ENCODE data around the gene COL1A1. TPM values are rescaled to one million over a fixed set of nuclear protein-coding genes. Genes with fewer than 3 reads are reported as not detected.
A peak's percentile ranks its signal among the peaks of the same experiment; 100 is the strongest.

COL1A1 gene
- total RNA-seq, 1 experiment from 2014 or later = 431 TPM

DNA sequence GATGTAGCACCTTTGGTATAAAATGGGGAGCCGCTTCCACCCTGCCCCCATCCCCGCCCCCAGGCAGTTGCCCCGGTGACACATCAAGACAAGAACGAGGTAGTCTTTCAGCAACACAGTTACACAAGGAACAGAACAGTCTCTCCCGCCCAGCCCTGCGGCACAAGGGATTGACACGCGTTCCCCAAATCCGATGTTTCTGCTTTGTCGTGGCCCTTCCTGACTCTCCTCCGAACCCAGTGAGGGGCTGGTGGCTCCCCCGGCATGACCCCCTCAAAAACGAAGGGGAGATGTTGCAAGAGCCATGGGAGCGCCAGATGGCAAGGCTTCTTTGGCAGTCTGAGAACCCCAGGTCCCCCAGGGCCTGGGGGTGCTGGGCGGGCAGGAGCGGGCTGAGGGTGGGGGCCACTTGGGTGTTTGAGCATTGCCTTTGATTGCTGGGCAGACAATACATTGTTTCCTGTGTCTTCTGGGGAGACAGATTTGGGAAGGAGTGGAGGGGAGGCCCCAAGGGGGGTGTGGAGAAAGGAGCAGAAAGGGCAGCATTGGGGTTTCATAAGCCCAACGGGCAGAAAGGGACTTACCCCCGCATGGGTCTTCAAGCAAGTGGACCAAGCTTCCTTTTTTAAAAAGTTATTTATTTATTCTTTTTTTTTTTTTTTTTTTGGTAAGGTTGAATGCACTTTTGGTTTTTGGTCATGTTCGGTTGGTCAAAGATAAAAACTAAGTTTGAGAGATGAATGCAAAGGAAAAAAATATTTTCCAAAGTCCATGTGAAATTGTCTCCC lies 16.6 kb downstream of the COL1A1 start:
- no peaks in the 10 kb centered on the region for H3K9me3 ChIP-seq

DNA sequence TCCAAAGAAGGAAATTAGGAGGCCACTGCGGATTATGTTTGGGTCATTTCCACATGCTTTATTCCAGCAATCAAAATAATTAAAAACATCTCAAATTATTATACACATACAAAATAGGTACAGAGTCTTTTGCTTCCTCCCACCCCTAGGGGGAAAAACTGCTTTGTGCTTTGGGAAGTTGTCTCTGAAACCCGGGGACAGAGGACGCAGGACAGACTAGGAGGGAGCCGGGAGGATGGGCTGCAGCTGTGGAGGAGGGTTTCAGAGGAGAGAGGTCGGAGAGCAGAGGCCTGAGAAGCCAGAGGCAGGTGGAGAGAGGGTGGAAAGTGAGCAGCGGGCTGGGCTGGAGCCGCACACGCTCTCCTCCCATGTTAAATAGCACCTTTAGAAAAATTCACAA lies 17.4 kb downstream of the COL1A1 start:
- peaks cover 64% of the 10 kb centered on the region for H3K36me3 ChIP-seq
- no peaks in the 10 kb centered on the region for H3K27me3 ChIP-seq
- no peak overlapping the region for H3K4me3 ChIP-seq
- no peak for DNase-seq
- H3K9me3 ChIP-seq = no peaks in the 10 kb centered on the region

More for the DNA sequence above, 16.6 kb downstream of the COL1A1 start:
- no peak for DNase-seq
- H3K36me3 ChIP-seq = peaks cover 72% of the 10 kb centered on the region
- no peaks in the 10 kb centered on the region for H3K27me3 ChIP-seq
- no peak overlapping the region for H3K4me3 ChIP-seq

DNA sequence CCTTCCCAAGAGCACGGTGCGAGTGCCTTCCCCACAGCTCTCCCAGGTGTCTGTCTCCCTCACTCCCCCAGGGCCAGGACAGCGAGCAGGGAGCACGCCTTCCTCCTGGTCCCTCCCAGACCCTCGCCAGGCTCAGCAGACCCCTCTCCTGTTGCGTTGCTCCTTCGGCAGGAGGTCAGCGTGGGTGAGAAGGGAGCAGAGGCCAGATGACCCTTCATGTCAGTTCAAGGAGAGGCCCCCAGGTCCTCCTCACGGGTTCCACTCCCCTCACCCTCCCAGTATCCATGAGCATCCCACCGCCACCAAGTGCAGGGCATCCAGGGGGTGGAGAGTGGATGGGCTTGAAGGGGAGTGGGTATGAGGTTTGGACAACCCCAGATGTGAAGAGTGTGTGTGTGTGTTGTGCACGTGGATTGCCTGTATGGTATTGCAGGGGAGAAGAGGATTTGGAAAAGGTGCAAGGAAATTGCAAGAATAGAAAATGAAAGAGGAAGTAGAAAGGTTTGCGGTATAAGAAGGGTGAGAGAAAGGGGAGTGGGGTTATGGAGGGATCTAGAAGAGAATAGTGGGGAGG lies 17.9 kb downstream of the COL1A1 start:
- Histone ChIP-seq H3K4me3 (no peak overlapping the region), H3K9me3 (no peaks in the 10 kb centered on the region), H3K27me3 (no peaks in the 10 kb centered on the region), H3K36me3 (peaks cover 59% of the 10 kb centered on the region)
- no peak for DNase-seq

GRCh38 chr17:50182783-50183420 lies 18.5 kb downstream of the COL1A1 start:
- H3K4me3 ChIP-seq = no peak overlapping the region
- peaks cover 53% of the 10 kb centered on the region for H3K36me3 ChIP-seq
- DNase-seq = no peak
- H3K27me3 ChIP-seq = no peaks in the 10 kb centered on the region
- H3K9me3 ChIP-seq = no peaks in the 10 kb centered on the region

GRCh38 chr17:50181591-50182560 lies 19.6 kb downstream of the COL1A1 start:
- peaks cover 42% of the 10 kb centered on the region for H3K36me3 ChIP-seq
- H3K9me3 ChIP-seq = no peaks in the 10 kb centered on the region
- DNase-seq = no peak
- H3K4me3 ChIP-seq = no peak overlapping the region
- H3K27me3 ChIP-seq = no peaks in the 10 kb centered on the region

DNA sequence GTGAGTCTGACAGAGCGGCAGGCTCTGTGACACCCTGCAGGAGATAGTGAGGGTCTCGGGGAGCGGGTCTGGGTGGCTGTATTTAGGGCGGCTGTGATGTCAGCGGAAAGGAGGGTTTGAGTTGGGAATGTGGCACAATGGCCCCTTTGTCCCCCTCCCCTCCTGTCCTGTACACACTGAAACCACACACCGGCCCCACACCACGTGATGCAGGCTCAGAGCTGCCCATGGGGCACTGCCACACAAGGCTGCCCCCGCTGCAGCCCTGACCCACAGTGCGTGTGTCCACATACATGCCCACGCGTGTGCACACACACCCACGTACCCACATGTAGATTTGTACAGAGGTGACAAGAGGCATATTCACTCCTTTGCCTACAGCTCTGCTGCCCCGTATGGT lies 20.3 kb downstream of the COL1A1 start:
- DNase-seq = no peak

GRCh38 chr17:50180620-50181019 lies 20.8 kb downstream of the COL1A1 start:
- H3K36me3 ChIP-seq = peaks cover 30% of the 10 kb centered on the region
- no peaks in the 10 kb centered on the region for H3K9me3 ChIP-seq
- no peak overlapping the region for H3K4me3 ChIP-seq
- no peak for DNase-seq
- no peaks in the 10 kb centered on the region for H3K27me3 ChIP-seq

More for the DNA sequence above, 20.3 kb downstream of the COL1A1 start:
- H3K36me3 ChIP-seq = peaks cover 35% of the 10 kb centered on the region
- H3K27me3 ChIP-seq = no peaks in the 10 kb centered on the region
- H3K4me3 ChIP-seq = no peak overlapping the region
- no peaks in the 10 kb centered on the region for H3K9me3 ChIP-seq

DNA sequence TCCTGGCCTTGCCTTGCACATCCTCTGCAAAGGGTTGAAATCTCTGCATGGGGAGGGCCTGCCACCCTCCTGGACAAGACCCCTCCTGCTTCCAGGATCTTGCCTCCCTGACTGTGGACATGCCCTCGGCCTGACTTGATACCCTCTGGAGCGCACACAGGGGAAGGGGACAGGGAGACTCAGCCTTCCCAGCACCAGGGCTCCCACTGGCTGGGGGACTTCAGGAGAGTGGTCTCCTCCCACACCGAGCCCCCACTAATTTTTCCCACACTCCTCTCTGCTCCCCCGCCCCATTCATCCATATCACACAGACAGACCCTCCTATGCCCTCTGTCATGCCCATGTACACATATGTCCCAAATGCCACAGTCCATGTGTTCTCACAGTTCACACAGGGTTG lies 21.3 kb downstream of the COL1A1 start:
- DNase-seq = no peak
- H3K27me3 ChIP-seq = no peaks in the 10 kb centered on the region
- no peak overlapping the region for H3K4me3 ChIP-seq
- H3K36me3 ChIP-seq = peaks cover 25% of the 10 kb centered on the region
- H3K9me3 ChIP-seq = no peaks in the 10 kb centered on the region

GRCh38 chr17:50177983-50178834 lies 23.2 kb downstream of the COL1A1 start:
- no peaks in the 10 kb centered on the region for H3K27me3 ChIP-seq
- no peak overlapping the region for H3K4me3 ChIP-seq
- peaks cover 8% of the 10 kb centered on the region for H3K36me3 ChIP-seq
- no peaks in the 10 kb centered on the region for H3K9me3 ChIP-seq
- DNase-seq = peak; percentile 100

DNA sequence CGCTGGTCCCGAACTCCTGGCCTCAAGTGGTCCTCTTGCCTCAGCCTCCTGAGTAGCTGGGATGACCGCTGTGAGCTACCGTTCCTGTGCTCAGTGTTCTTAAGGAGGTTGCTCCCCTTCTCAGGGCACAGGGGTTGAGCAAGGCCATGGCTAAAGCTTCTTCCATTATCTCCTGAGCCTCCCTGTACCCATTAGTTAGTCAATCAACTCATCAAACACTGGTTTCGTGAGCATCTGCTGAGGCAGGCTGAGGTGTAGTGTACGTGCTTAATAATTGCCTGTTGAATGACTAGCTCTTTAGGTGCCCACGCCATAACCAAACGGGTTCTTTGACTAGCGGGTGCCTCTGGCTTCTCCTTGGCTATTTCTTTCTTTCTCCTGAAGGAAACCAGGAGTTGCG lies 24.0 kb downstream of the COL1A1 start:
- Histone ChIP-seq H3K9me3 (no peaks in the 10 kb centered on the region), H3K36me3 (peaks cover 4% of the 10 kb centered on the region), H3K4me3 (no peak overlapping the region), H3K27me3 (no peaks in the 10 kb centered on the region)
- DNase-seq = no peak

DNA sequence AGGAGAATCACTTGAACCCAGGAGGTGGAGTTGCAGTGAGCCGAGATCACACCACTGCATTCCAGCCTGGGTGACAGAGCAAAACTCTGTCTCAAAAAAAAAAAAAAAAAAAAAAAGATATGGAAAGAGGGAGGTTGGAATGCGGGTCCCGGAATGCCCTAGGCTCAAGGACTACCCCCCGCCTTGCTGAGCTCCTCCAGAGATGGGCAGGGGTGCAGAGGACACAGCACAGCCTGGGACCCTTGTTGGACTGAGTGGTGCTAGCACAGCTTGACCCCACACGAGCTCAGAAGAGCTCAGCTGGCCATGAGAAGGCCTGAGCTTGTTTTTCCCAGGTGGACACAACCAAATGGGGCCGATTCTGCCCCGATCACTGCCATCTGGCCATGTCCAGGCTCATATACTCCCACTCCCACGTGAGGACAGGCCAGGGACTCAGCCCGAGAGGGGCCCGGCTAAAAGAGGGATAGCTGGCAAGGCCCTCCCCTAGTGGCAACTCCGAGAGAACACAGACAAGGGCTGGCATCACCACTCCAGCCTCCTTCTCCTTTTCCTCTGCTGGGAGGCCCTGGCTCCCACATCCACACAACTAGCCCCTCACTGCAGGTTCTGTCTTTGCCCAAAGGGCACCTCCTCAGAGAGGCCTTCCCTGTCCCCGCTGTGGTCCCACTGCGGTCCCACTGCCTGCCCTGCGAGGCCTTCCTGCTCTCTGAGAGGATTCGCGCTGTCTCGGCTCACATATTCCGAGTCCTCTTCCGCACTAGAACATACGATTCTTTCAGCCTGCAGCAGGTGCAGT lies 24.7 kb downstream of the COL1A1 start:
- H3K27me3 ChIP-seq = no peaks in the 10 kb centered on the region
- H3K9me3 ChIP-seq = no peaks in the 10 kb centered on the region
- H3K4me3 ChIP-seq = no peak overlapping the region
- H3K36me3 ChIP-seq = peaks cover 4% of the 10 kb centered on the region; the same call in 1 of the 2 replicates
- no peak for DNase-seq

GRCh38 chr17:50175035-50175807 lies 26.2 kb downstream of the COL1A1 start:
- H3K4me3 ChIP-seq = no peak overlapping the region
- no peaks in the 10 kb centered on the region for H3K36me3 ChIP-seq
- peak; percentile 54 for DNase-seq
- H3K9me3 ChIP-seq = no peaks in the 10 kb centered on the region
- H3K27me3 ChIP-seq = no peaks in the 10 kb centered on the region

DNA sequence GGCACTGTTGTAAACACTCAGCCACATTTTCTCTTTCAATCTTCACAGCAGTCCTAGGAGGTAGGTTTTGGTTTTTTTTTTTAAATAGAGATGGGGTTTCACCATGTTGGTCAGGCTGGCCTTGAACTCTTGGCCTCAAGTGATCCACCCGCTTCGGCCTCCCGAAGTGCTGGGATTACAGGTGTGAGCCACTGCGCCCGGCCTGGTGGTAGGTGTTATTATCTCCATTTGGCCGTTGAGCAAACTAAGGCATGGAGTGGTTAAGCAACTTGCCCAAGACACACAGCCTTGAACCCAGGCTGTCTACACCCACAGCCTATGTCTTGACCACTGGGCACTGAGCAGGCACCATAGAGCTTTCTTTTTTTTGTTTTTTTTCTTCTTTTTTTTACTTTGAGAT lies 27.0 kb downstream of the COL1A1 start:
- Histone ChIP-seq H3K9me3 (no peaks in the 10 kb centered on the region), H3K27me3 (no peaks in the 10 kb centered on the region), H3K36me3 (no peaks in the 10 kb centered on the region), H3K4me3 (no peak overlapping the region)
- DNase-seq = no peak

DNA sequence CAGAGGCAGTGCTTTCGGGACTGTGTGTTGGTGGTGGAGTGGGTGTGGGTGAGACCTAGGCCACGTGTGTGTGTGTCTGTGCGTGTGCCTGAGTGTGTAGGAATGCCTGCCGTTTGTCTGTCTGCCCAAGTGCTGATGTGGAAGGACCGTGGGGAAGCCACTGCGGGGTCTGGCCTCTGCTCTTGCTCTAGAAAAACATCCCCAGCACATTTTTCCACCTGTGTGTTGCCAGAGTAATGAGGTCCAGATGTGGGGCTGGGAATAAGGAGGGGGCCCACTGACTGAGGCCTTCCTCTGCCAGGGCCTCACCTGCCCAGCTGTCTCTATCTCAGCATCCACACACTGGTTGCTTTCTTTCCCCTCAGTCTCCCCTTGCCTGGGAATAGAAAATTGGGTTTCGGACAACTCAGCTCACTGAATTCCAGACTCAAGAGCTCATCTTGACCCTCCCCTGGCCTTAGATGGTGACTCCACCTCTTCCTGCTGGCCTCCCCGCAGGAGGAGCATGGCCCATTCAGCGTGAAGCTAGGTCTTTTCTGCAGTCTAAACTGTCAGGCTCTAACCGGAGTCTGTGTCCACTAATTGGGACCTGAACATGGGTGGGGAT lies 28.0 kb downstream of the COL1A1 start:
- Histone ChIP-seq H3K4me3 (no peak overlapping the region), H3K27me3 (no peaks in the 10 kb centered on the region), H3K36me3 (no peaks in the 10 kb centered on the region), H3K9me3 (no peaks in the 10 kb centered on the region)
- DNase-seq = peak; percentile 85

Data from MG63 (cell line).